GM18907 (cell line): ENCODE data around the gene HNRNPR.
"Not testable (repeated sequence)": the region's sequence is repeated elsewhere in the genome, so short reads cannot be mapped to it uniquely, and the experiment has no call there.

Experiments used
- ATAC-seq: cut with Tn5 transposase; IDR thresholded peaks from one replicate; pipeline ENCODE4 v1.9.1; 2021; ENCODE audit warnings: mild to moderate bottlenecking, moderate library complexity; ENCODE audit not compliant: unreplicated experiment

HNRNPR gene

DNA sequence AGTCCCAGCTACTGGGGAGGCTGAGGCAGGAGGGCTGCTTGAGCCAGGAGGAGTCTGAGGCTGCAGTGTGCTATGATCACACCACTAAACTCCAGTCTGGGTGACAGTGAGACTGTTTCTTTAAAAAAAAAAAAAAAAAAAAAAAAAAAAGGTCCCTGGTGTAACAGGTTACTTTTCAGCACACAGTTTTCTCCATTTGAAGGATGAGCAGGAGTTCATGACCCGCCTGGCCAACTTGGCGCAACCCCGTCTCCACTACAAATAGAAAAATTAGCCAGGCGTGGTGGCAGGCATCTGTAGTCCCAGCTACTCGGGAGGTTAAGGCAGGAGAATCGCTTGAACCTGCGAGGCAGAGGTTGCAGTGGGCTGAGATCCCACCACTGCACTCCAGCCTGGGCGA, 12.4 kb downstream of the HNRNPR start:
- no peak for ATAC-seq

DNA sequence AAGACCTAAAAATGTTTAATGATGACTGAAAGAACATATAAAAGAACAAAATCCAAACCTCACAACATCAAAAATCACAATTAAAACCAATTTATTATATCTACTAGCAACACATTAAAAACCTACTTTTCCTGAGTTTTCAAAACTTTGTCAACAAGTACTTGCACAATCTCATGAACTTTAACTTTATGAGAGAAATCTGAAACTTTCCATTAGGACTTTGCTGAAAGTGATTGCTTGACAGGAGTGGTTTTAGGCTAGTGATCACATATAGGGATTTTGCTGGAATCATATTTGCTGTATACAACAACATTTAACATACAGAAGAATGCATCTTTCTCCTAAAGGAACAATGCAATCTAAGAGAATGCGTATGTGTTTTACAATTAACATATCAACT, 13.2 kb downstream of the HNRNPR start:
- ATAC-seq = no peak

DNA sequence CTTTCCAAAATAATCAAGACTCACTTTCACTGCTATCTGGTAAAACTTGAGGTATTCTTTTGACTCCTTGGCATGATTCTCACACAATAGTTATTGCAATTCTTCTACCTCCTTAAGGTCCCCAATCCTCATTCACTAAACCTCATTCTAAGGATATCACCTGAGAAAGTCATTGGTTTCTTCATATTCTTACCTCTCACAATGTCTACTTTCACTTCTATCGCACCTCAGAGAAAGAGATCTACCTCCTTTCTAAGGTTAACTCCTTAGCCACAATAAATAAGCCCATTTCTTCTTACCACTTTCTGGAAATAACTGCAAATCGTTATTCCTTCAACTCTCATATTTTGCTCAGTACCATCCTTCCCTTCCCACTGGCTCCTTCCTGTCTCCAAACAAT, 18.7 kb downstream of the HNRNPR start:
- ATAC-seq = no peak

DNA sequence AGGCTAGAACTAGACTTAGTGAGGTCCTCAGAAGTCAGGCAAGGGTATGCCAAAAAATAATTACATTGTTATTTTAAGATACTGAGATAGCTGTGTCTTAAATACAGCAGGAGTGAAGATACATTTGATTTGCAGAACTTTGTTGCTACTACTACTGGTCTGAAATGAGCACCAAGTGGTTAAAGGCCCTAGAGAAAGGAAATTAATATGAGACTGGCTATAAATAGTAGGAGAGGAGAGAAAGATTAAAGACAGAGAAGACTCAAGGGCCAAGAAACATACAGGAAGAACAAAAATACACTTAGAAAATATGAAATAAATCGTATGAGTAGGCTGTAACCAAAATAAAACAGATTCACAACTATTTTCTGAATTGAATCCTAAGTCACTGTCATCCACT, 21.3 kb downstream of the HNRNPR start:
- ATAC-seq = no peak

DNA sequence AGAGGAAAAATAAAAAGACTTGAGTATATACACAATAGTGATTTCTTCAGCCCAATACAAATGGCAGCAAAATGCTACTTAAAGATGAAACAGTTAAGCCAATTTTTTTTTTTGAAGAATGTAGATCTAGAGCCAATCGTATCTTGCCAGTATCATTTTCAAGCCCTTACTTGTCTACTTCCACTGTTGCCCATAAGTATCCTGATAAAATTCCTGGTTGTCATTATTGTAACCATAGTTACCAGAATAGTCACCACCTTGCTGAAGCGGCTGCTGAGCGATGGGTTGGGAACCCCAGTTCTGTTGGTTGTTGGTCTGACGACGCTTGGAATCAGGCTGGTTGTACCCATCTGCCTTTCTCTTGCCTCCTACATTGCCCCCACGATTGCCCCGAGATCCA, 33.8 kb downstream of the HNRNPR start:
- ATAC-seq = not testable (repeated sequence)

DNA sequence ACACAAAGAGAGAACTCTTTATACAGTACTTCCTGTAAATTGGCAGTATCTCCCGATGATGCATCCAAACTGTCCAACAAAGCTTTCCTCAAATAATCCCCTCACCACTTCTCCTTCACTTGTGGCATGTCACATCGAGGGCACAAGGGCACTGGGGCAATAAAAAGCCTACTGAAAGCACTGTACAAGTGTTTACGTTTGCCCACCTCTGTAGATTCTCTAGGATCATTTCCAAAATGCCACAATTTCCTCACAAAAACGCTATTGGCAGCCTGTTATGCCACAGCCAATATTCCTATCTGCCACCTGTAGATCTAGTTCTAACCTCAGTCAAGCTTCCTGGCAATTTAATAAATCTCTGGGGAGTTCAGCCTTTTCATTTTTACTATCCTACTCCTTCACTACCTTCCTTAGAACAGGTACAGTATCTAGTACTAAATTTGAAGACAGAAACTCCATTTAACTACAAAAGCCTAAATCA, 39.9 kb downstream of the HNRNPR start:
- no peak for ATAC-seq

DNA sequence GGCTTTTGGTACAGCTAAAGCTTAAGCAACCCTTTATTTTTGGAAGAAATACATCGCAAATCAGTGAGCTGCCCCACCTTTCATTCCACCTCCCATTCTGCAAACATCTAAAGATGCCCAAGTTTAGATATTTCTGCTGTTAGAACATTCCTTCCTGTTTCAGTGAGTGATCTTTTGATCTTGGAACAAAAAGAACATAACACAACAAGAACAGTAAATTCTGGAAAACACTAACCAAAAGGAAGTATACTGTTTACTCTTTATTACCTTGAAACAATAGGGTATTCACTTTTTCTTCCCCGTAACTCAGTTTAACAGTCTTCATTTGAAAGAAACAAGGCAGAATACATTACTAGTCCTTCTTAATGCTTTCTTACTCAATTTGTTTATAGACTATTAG, 40.6 kb downstream of the HNRNPR start:
- no peak for ATAC-seq

DNA sequence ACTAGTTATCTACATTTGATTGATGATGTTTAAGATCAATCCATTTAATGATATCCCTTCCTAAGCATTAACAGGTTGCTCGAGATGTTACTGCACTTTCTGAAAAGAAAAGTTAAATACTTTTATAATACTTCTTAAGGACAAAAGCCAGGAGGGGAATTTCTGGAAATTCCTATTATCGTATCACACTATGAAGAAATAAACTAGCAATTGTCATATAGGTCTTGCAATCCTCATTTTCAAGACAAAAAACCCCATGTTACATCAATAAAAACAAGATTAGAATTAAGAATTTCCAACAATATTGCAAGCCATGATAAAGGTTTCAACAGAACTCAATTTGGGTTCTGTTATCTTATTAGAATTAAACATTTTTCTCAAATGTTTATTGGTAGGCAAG, 47.2 kb downstream of the HNRNPR start:
- ATAC-seq = no peak

DNA sequence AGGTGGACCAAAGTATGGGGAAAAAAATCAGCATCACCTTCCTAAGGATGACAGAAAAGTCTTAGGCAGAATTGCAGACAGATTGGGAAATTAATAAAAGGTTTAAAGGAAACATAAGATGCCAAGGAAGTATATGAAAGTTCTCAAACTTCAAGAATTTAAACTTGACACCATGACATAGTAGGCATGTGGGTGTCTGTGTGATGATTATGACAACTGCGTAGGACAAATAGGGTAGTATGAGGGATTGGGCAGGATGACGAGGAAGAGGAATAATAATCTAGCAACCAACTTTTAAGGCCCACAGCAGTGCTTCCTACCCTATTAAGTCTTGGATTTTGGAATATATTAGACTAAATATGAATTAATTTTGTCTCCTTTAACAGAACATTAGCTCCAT, 52.4 kb downstream of the HNRNPR start:
- no peak for ATAC-seq

DNA sequence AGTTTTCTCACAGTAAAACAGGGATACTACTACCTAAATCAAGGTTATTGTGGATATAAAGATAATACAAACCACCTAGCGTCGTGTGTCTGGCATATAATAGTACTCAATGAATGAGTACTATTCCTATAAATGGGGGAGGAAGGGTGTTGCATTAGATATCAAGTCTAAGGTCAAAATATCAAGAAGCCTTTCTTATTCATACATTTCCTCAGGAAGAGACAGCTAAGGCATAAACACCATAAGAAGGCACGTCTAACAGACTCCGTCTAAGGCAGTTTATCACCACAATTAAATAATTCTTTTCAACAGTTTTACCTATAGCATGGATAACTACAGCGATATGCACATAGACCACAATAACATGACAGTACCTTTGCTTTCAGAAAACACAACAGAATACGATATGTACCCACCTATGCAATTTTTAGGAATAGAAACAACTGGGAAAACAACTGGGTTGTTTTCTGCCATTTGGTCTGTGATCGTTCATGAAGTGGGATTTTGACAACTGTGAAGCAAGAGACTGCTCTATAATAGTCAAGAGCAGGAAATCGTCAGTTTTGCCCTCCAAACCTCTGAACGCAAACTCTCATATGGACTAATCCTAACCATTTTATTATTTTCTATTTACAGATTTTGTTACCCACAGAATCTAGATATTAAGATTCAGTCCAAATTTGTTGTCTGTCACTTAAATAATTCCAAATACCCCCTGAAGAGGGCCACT, 53.1 kb downstream of the HNRNPR start:
- ATAC-seq = no peak

DNA sequence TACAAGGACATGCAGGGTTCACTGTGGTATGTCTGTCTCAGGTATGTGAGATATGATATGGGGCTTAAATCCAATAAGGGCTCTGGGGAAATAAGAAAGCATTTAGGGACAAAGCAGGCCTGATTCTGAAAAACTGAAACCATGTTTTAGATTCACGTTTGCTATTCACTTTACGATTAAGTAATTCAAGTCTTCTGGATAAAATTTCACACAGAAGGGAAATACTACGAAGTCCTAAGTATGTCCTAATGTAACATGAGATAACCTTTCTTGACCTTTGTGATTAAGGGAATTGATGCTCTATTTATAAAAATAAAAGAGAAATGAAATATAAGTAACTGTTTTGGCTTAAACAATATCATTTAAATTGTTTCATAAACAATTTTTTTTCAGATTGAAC, 55.4 kb downstream of the HNRNPR start:
- no peak for ATAC-seq

DNA sequence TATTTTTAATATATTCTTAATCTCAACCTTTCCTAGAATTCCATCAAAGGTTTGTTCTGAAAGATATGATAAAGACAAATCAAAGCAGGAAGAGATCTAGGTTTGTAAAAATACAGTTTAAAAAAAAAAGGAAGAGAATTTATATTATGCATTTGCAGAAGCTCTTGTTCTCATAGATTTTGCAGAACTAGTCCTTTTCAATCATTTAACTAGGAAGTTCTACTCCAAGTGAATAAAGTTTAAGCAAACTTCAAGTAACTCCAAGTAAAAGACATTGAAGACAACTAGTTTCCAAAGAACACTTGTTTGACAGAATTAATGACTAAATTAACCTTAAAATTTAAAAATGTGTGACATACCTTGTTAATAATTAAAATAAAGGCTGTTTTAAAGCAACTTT, 55.9 kb downstream of the HNRNPR start:
- ATAC-seq = no peak

DNA sequence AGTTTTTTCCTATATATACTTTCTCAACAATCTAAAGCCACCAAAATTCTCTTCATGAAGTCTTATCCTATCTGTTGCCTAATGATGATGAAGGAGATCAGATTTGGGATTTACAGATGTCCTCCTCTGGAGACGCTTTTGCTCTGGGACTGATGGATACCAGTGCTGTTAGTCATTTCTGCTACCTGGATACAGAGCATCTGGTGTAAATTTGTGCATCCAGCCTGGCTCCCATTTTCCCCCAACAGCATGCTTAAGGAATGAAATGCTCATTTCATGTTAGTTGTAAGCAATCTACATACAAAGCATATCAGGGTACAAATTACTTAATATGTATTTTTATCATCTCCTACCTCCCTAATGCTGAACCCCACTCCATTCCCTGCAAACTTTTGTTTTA, 57.7 kb downstream of the HNRNPR start:
- no peak for ATAC-seq

DNA sequence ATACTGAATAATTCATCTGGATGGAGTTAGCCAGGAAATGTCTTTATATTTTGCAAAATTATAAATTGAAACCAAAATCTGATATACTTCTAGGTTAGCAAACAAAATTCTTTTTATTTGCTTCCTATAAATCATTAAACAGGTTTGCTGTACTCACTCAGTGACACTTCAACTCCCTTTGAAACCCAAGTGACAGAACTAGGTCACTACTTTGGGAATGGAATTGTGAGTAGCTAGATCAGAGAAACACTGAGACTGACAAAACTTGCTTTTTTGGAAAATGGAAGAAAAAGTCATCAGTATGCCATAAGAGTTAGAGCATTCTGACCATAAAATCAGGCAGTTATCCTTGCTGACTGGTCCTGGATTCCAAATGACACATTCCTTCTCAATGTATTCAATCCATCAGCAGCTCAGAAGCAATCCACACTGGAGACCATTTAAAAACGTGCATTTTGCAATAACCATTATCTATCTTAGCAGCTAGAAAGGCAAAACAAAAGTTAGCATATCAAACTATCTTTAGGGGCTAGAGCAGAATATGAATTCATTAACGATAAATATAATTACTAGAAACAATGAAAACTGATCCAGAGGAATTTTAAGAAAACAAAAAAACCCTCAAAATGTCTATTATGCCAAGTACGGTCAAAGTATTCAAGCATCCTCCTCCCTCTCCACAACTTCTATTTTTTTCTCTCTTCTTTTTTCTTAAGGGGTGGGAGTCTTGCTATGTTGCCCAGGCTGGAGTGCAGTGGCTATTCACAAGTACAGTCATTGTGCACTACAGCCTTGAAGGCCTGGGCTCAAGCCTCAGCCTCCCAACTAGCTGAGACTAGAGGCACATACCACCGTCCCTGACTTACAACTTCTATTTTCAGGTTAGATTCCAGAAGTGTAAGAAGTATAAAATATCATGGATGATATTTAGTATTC, 60.1 kb downstream of the HNRNPR start:
- no peak for ATAC-seq

DNA sequence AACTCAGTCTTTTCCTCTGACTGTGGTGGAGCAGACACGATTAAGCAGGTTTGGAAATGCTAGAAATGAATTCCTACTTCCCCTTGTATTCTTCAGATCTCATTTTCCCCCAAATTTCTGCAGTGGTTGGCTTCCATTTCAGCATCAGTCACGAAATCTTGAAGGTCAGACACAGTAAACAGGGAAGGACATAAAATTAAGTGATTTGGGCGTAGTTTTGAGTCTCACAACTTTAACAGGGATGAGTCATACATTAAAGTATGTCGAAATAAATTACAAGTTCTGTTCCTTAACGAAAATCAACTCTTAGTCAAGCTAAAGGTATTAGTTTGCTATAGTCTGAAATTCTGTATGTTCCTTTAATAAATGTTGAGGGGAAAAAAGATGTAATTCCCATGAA, 61.1 kb downstream of the HNRNPR start:
- ATAC-seq = no peak

DNA sequence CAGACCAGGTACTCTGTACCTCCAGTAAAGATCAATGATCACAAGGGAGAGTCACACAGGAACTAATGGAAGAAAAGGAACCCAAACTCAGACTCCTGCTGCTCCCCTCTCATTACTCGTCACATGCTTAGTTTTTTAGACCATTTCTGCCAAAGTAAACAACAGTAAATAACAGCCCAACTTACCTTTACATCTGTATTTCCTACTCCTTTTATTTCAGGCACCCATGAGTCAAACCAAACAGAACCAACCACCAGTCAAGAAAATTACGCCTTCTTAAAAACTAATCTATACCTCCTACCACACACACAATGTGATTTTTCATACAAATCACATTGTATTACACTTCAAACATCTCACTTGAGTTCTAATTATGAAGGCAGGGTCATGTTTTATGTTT, 65.4 kb downstream of the HNRNPR start:
- no peak for ATAC-seq

DNA sequence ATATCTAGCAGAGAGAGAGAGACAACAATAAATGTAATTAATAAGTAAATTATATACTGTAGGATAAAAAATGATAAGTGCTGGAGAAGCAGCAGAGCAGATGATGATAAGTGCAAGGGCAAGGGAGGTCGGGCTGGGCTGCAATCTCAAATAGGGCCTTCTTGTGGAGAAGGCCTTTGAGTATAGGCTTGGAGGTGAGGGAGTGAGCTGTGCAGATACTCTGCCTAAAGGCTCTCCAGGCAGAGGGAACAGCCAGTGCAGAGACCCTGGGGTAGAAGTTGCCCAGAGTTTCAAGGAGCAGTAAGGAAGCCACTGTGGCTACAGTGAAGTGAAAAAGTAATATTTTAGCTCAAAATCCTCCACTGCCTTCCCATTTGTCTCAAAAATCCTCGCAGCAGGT, 67.6 kb downstream of the HNRNPR start:
- ATAC-seq = no peak

DNA sequence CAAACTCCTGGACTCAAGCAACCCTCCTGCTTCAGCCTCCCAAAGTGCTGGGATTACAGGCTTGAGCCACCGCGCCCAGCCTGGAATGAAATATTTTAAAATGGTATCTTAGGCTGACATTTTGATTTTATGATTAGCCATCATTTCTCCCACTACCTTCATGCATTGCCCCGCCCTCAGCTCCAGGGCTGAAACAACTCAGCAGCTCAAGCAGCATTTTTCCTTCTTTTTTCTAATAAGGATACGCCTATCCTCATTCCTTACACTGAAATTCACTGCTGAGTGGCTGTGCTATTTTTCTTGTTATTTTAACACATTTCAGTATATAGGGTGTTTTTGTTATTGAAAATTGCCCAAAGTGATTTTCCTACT, 70.0 kb downstream of the HNRNPR start:
- no peak for ATAC-seq

DNA sequence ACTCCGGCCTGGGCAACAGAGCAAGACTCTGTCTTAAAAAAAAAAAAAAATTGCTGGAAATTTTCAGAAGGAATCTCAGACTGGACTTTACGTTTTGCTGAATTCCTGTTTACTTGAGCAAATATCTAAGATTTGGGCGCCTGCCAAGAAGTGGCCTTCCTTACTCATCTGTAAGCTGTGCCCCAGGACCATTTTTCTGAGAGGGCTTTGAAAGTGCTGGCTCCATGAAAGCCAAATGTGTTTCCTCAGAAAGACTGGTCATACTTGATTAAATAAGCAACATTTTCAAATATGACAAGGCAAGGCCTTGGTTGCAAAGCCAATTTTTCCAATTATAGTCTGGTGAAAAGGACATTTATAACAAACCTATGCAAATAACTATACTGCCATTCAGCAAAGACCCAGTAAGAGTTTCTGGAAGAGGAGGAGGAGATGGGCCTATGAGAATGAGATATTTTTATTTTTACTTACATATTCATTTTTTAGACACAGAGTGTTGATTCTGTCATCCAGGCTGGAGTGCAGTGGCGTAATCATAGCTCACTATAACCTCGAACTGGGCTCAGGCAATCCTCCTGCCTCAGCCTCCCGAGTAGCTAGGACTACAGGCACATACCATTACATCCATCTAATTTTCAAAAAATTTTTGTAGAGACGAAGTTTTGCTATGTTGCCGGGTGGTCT, 70.5 kb downstream of the HNRNPR start:
- ATAC-seq = no peak

DNA sequence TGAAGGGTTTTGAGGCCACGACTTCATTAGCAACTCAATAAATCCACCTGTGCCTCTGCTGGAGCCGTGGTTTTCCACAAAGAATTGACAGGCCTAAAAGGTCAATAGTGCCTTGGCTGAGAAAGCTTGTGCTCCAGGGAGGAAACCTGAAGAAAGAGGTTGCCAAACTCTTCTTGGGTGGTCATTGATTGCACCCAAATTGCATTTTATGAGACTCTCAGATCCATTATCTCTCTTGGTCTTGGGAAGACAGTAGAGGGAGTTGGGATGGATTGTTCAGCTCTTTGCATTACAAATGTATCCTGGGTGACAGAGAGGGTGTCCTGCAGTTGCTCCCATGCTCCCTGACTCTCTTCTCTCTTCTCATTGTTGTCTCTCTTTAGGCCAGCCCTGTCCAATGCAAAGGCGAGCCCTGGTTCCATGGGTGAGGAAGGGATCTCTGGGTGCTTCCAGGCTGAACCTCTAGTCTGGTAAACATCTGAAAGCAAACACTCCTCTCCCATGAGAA, 80.7 kb downstream of the HNRNPR start:
- no peak for ATAC-seq

DNA sequence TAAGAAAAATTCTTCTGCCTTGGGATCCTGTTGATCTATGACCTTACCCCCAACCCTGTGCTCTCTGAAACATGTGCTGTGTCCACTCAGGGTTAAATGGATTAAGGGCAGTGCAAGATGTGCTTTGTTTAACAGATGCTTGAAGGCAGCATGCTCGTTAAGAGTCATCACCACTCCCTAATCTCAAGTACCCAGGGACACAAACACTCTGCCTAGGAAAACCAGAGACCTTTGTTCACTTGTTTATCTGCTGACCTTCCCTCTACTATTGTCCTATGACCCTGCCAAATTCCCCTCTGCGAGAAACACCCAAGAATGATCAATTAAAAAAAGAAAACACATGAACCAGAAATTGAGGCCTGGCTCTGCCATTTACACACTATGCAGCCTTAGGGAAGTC, 86.0 kb downstream of the HNRNPR start:
- ATAC-seq = not testable (repeated sequence)
